CD4-positive, alpha-beta memory T cell (primary cell): ENCODE results near the gene LY9. TPM values are rescaled to one million over a fixed set of nuclear protein-coding genes. Genes with fewer than 3 reads are reported as not detected.

Source experiments
- CTCF ChIA-PET: fragments of 350-600 bp; sonication (Branson Sonifier 250); formaldehyde crosslinking; loops from one replicate; lab custom pipeline; 2021; ENCODE audit warnings: inconsistent platforms; ENCODE audit not compliant: partially characterized antibody; lab: Charles Lee
- POLR2A ChIA-PET: fragments of 350-600 bp; sonication (Branson Sonifier 250); formaldehyde crosslinking; loops from one replicate; lab custom pipeline; 2021; ENCODE audit not compliant: partially characterized antibody; lab: Charles Lee
- DNase-seq, 5 donors: peaks; one replicate each; pipeline versions ENCODE4 v3.0.0 to v3.0.0-alpha.2; 2020 to 2022; ENCODE audit warnings: mixed read lengths in 1 of 5
- H3K27ac ChIP-seq: one replicate; pipeline ENCODE4 v1.7.0; 2013; ENCODE audit warnings: low read depth, low read length
- H3K27me3 ChIP-seq: 2 replicates; pipeline ENCODE4 v1.7.0; 2013; ENCODE audit warnings: mild to moderate bottlenecking, low read length, moderate library complexity; ENCODE audit not compliant: insufficient read depth
- H3K36me3 ChIP-seq: 2 replicates; pipeline ENCODE4 v1.7.0; 2013; ENCODE audit warnings: mild to moderate bottlenecking, low read length, moderate library complexity; ENCODE audit not compliant: insufficient read depth
- H3K4me1 ChIP-seq: 2 replicates; pipeline ENCODE4 v1.7.0; 2013; ENCODE audit warnings: mild to moderate bottlenecking, low read length, moderate library complexity; ENCODE audit not compliant: insufficient read depth
- H3K4me3 ChIP-seq, 2 donors: one replicate each; pipeline ENCODE4 v1.7.0; 2013; ENCODE audit warnings: low read length in 2 of 2, mild to moderate bottlenecking in 1 of 2
- H3K9me3 ChIP-seq, 2 donors: one replicate each; pipeline ENCODE4 v1.7.0; 2013; ENCODE audit warnings: low read length in 2 of 2, control low read depth in 1 of 2; ENCODE audit not compliant: control insufficient read depth in 1 of 2
- H3K27ac Mint-ChIP-seq, 7 donors: one replicate each; pipeline ENCODE4 v1.8.0; 2020 to 2021; ENCODE audit warnings: mixed read lengths in 7 of 7, mild to moderate bottlenecking in 6 of 7, inconsistent platforms in 3 of 7, moderate library complexity in 3 of 7
- H3K27me3 Mint-ChIP-seq, 2 donors: one replicate each; pipeline ENCODE4 v1.8.0; 2020 to 2021; ENCODE audit warnings: mixed read lengths in 2 of 2
- H3K36me3 Mint-ChIP-seq, 2 donors: one replicate each; pipeline ENCODE4 v1.8.0; 2020 to 2021; ENCODE audit warnings: mixed read lengths in 2 of 2, inconsistent platforms in 1 of 2, mild to moderate bottlenecking in 1 of 2
- H3K4me1 Mint-ChIP-seq, 4 donors: one replicate each; pipeline ENCODE4 v1.8.0; 2020 to 2021; ENCODE audit warnings: mixed read lengths in 4 of 4, mild to moderate bottlenecking in 1 of 4
- H3K4me3 Mint-ChIP-seq, 8 donors: one replicate each; pipeline ENCODE4 v1.8.0; 2020 to 2021; ENCODE audit warnings: mixed read lengths in 8 of 8, mild to moderate bottlenecking in 7 of 8, moderate library complexity in 6 of 8, inconsistent platforms in 3 of 8
- H3K9me3 Mint-ChIP-seq, 8 donors: one replicate each; pipeline ENCODE4 v1.8.0; 2020 to 2021; ENCODE audit warnings: mixed read lengths in 8 of 8, mild to moderate bottlenecking in 5 of 8, inconsistent platforms in 3 of 8, moderate library complexity in 1 of 8
- intact Hi-C: fragments of 100-400 bp; cut with micrococcal nuclease; formaldehyde crosslinking; loops from one replicate; pipeline ENCODE4 v1.15.1; 2023
- polyA plus RNA-seq, 2 donors: library from polyadenylated mRNA; unstranded; fragments of 300-500 nt; fragmentation: Illumina TruSeq; gene quantifications; one replicate each; pipeline ENCODE4 v1.2.3, GENCODE V29; 2021
- total RNA-seq, 2 experiments: library from RNA; stranded (reverse); gene quantifications; one replicate each; pipeline ENCODE4 v1.2.3, GENCODE V29; 2021

LY9 gene
- total and polyA plus RNA-seq, 4 experiments from 2014 or later = 131 to 211 (median 150) TPM

DNA sequence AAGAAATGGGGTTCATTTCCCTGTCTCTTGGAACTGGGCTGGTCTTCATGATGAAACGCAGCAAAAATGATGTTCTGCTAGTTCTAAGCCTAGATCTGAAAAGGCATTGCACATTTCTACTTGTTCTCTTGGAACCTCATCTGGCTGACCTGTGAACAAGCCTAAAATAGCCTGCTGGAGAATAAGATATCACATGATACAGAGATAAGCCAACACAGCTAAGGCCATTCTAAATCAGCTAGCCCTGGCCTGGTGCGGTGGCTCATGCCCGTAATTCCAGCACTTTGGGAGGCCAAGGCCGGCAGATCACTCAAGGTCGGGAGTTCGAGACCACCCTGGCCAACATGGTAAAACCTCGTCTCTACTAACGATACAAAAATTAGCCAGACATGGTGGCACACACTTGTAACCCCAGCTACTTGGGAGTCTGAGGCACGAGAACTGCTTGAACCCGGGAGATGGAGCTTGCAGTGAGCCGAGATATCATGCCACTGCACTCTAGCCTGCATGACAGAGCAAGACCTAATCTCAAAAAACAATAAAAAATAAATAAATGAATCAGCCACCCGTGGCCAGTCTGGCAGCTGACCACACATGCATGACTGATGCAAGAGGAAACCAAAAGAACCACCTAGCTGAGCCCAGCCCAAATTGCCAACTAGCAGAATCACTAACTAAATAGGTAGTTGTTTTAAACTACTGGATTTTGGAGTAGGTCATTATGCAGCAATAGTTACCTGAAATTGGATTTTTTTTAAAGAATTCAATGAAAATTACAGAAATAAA lies 48.7 kb downstream of the LY9 start:
- no peaks in the 10 kb centered on the region for H3K9me3 ChIP-seq
- no peak overlapping the region for H3K27ac Mint-ChIP-seq
- no peaks in the 10 kb centered on the region for H3K36me3 ChIP-seq
- peaks cover 2% of the 10 kb centered on the region for H3K4me1 ChIP-seq
- peaks cover 0 to 2% (median 0%) of the 10 kb centered on the region in 8 donors for H3K9me3 Mint-ChIP-seq
- intact Hi-C loops = no loop called here
- ChIA-PET POLR2A (interaction anchor here (1.2 to 1.4 kb wide), 2 partner anchors 49 to 133 kb away, joined by 3 to 4 read pairs; partner anchors contain the start of genes CD48 and LY9), CTCF (interaction anchor here (1.0 to 1.6 kb wide), 5 partner anchors 8 to 107 kb away, joined by 3 to 6 read pairs (median 3); no protein-coding TSS in a partner anchor)
- H3K27ac ChIP-seq = no peak overlapping the region
- H3K36me3 Mint-ChIP-seq = no peaks in the 10 kb centered on the region
- no peak for DNase-seq
- no peaks in the 10 kb centered on the region for H3K27me3 ChIP-seq
- peaks cover 1 to 7% of the 10 kb centered on the region in 2 donors for H3K27me3 Mint-ChIP-seq
- H3K4me1 Mint-ChIP-seq = peaks cover 3 to 6% (median 4%) of the 10 kb centered on the region in 4 donors
- no peak overlapping the region for H3K4me3 ChIP-seq
- H3K4me3 Mint-ChIP-seq = peak overlapping the region in 1 of 8 donors; percentile 6

- H3K4me3 Mint-ChIP-seq = no peak overlapping the region
- no peak for DNase-seq
- peaks cover 1 to 7% of the 10 kb centered on the region in 2 donors for H3K27me3 Mint-ChIP-seq
- Histone ChIP-seq H3K27me3 (no peaks in the 10 kb centered on the region), H3K9me3 (no peaks in the 10 kb centered on the region), H3K36me3 (no peaks in the 10 kb centered on the region), H3K27ac (no peak overlapping the region), H3K4me3 (no peak overlapping the region), H3K4me1 (no peaks in the 10 kb centered on the region)
- peaks cover 0 to 3% (median under 1%) of the 10 kb centered on the region in 4 donors for H3K4me1 Mint-ChIP-seq
- no peaks in the 10 kb centered on the region for H3K36me3 Mint-ChIP-seq
- intact Hi-C loops = no loop called here
- no peak overlapping the region for H3K27ac Mint-ChIP-seq
- peaks cover 0 to 2% (median 0%) of the 10 kb centered on the region in 8 donors for H3K9me3 Mint-ChIP-seq
- ChIA-PET POLR2A (no interaction called here), CTCF (interaction anchor here (2.3 to 3.3 kb wide), 2 partner anchors 12 to 106 kb away, joined by 7 to 12 read pairs; no protein-coding TSS in a partner anchor)
Measured at GRCh38 chr1:160846281-160846680, 50.3 kb downstream of the LY9 start.

- intact Hi-C loops = no loop called here
- POLR2A ChIA-PET = no interaction called here
- H3K4me1 Mint-ChIP-seq = peaks cover 0 to 2% (median 0%) of the 10 kb centered on the region in 4 donors
- no peak overlapping the region for H3K27ac ChIP-seq
- peaks cover 0 to 2% (median 0%) of the 10 kb centered on the region in 8 donors for H3K9me3 Mint-ChIP-seq
- H3K4me1 ChIP-seq = peaks cover 7% of the 10 kb centered on the region
- H3K36me3 ChIP-seq = no peaks in the 10 kb centered on the region
- no peak overlapping the region for H3K4me3 Mint-ChIP-seq
- H3K4me3 ChIP-seq = no peak overlapping the region
- no peaks in the 10 kb centered on the region for H3K9me3 ChIP-seq
- no peak for DNase-seq
- H3K27ac Mint-ChIP-seq = no peak overlapping the region
- no peaks in the 10 kb centered on the region for H3K27me3 ChIP-seq
- H3K36me3 Mint-ChIP-seq = no peaks in the 10 kb centered on the region
- CTCF ChIA-PET = interaction anchor here (0.7 to 7.3 kb wide), 4 partner anchors 15 to 101 kb away, joined by 3 to 43 read pairs (median 6); no protein-coding TSS in a partner anchor
- H3K27me3 Mint-ChIP-seq = peaks cover 0 to 5% of the 10 kb centered on the region in 2 donors
Measured at GRCh38 chr1:160850541-160850940, 54.6 kb downstream of the LY9 start.

GRCh38 chr1:160850993-160851392 lies 55.0 kb downstream of the LY9 start:
- no peaks in the 10 kb centered on the region for H3K36me3 ChIP-seq
- H3K4me3 ChIP-seq = no peak overlapping the region
- Mint-ChIP-seq H3K27ac (no peak overlapping the region), H3K9me3 (peaks cover 0 to 2% (median 0%) of the 10 kb centered on the region in 8 donors), H3K36me3 (no peaks in the 10 kb centered on the region), H3K27me3 (peaks cover 0 to 5% of the 10 kb centered on the region in 2 donors), H3K4me1 (peaks cover 0 to 2% (median 0%) of the 10 kb centered on the region in 4 donors), H3K4me3 (no peak overlapping the region)
- CTCF ChIA-PET = interaction anchor here (0.7 to 7.3 kb wide), 4 partner anchors 16 to 101 kb away, joined by 3 to 43 read pairs (median 6); no protein-coding TSS in a partner anchor
- peaks cover 11% of the 10 kb centered on the region for H3K4me1 ChIP-seq
- no peaks in the 10 kb centered on the region for H3K27me3 ChIP-seq
- DNase-seq = no peak
- intact Hi-C loops = no loop called here
- POLR2A ChIA-PET = no interaction called here
- H3K27ac ChIP-seq = no peak overlapping the region
- no peaks in the 10 kb centered on the region for H3K9me3 ChIP-seq

GRCh38 chr1:160853014-160853413 lies 57.0 kb downstream of the LY9 start:
- Histone ChIP-seq H3K9me3 (no peaks in the 10 kb centered on the region), H3K27me3 (no peaks in the 10 kb centered on the region), H3K27ac (no peak overlapping the region), H3K36me3 (no peaks in the 10 kb centered on the region), H3K4me3 (no peak overlapping the region), H3K4me1 (peaks cover 13% of the 10 kb centered on the region)
- Mint-ChIP-seq H3K27ac (no peak overlapping the region), H3K9me3 (peaks cover 0 to 2% (median 0%) of the 10 kb centered on the region in 8 donors), H3K4me3 (no peak overlapping the region), H3K27me3 (peaks cover 0 to 3% of the 10 kb centered on the region in 2 donors), H3K4me1 (peaks cover 0 to 2% (median 0%) of the 10 kb centered on the region in 4 donors), H3K36me3 (no peaks in the 10 kb centered on the region)
- intact Hi-C loops = no loop called here
- CTCF ChIA-PET = interaction anchor here (0.7 to 7.3 kb wide), 4 partner anchors 18 to 169 kb away, joined by 3 to 43 read pairs (median 4); no protein-coding TSS in a partner anchor
- DNase-seq = no peak
- POLR2A ChIA-PET = interaction anchor here (0.9 to 1.3 kb wide), 2 partner anchors 10 to 16 kb away, joined by 3 to 5 read pairs; no protein-coding TSS in a partner anchor

- Histone ChIP-seq H3K36me3 (no peaks in the 10 kb centered on the region), H3K4me1 (peaks cover 13% of the 10 kb centered on the region), H3K27me3 (no peaks in the 10 kb centered on the region), H3K9me3 (no peaks in the 10 kb centered on the region), H3K4me3 (no peak overlapping the region), H3K27ac (no peak overlapping the region)
- ChIA-PET POLR2A (interaction anchor here (0.9 to 1.3 kb wide), 2 partner anchors 11 to 17 kb away, joined by 3 to 5 read pairs; no protein-coding TSS in a partner anchor), CTCF (interaction anchor here (0.7 to 7.3 kb wide), 2 partner anchors 18 to 132 kb away, joined by 3 to 43 read pairs; no protein-coding TSS in a partner anchor)
- intact Hi-C loops = no loop called here
- Mint-ChIP-seq H3K4me3 (no peak overlapping the region), H3K27ac (peak overlapping the region in 3 of 7 donors; percentile 57 to 75 (median 65)), H3K36me3 (no peaks in the 10 kb centered on the region), H3K9me3 (no peaks in the 10 kb centered on the region), H3K4me1 (peaks cover 0 to 2% (median 0%) of the 10 kb centered on the region in 4 donors), H3K27me3 (no peaks in the 10 kb centered on the region)
- DNase-seq = no peak
Measured at GRCh38 chr1:160853754-160854153, 57.8 kb downstream of the LY9 start.
